ENCODE data around the gene USP16.

GRCh38 chr21:28991861-28992525 lies 32.5 kb upstream of the USP16 start:
- TF ChIP-seq POLR2A (IDR thresholded peaks at IDR 0.05): no peak
- TF ChIP-seq, protein P1, sequence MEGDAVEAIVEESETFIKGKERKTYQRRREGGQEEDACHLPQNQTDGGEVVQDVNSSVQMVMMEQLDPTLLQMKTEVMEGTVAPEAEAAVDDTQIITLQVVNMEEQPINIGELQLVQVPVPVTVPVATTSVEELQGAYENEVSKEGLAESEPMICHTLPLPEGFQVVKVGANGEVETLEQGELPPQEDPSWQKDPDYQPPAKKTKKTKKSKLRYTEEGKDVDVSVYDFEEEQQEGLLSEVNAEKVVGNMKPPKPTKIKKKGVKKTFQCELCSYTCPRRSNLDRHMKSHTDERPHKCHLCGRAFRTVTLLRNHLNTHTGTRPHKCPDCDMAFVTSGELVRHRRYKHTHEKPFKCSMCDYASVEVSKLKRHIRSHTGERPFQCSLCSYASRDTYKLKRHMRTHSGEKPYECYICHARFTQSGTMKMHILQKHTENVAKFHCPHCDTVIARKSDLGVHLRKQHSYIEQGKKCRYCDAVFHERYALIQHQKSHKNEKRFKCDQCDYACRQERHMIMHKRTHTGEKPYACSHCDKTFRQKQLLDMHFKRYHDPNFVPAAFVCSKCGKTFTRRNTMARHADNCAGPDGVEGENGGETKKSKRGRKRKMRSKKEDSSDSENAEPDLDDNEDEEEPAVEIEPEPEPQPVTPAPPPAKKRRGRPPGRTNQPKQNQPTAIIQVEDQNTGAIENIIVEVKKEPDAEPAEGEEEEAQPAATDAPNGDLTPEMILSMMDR (IDR thresholded peaks at IDR 0.05): no peak

Measured in Peyer's patch (tissue), 4 donors.